Kidney (tissue), 14 donors: ENCODE measurements around the gene ETF1. TPM values are rescaled to one million over a fixed set of nuclear protein-coding genes. Genes with fewer than 3 reads are reported as not detected.

Experiments used
- DNase-seq, 5 donors: peaks; one replicate each; pipeline ENCODE4 v3.0.0-alpha.2; 2013 to 2020
- FAIRE-seq: peaks from 2 replicates; lab custom pipeline; 2012; peaks lifted over from hg19 to GRCh38; lab: Jason Lieb, UNC
- H3K27ac ChIP-seq, 2 donors: one replicate each; pipeline ENCODE4 v1.7.0; 2013; ENCODE audit warnings: low read depth in 2 of 2, low read length in 2 of 2, inconsistent platforms in 1 of 2
- H3K27me3 ChIP-seq: one replicate; pipeline ENCODE4 v1.7.1; 2013; ENCODE audit warnings: low read length, inconsistent platforms; ENCODE audit not compliant: control insufficient read depth, insufficient read depth
- H3K36me3 ChIP-seq, 3 donors: one replicate each; pipeline versions ENCODE4 v1.7.0 to v1.7.1; 2013; ENCODE audit warnings: low read length in 3 of 3, control low read depth in 1 of 3, inconsistent platforms in 1 of 3; ENCODE audit not compliant: insufficient read depth in 3 of 3, control insufficient read depth in 2 of 3
- H3K4me1 ChIP-seq, 3 donors: one replicate each; pipeline versions ENCODE4 v1.7.0 to v1.7.1; 2013; ENCODE audit warnings: low read length in 3 of 3, inconsistent platforms in 1 of 3, low read depth in 1 of 3; ENCODE audit not compliant: control insufficient read depth in 2 of 3, insufficient read depth in 2 of 3
- H3K4me3 ChIP-seq, 3 donors: one replicate each; pipeline versions ENCODE4 v1.7.0 to v1.8.1; 2013; ENCODE audit warnings: low read length in 3 of 3, control low read depth in 1 of 3, inconsistent platforms in 1 of 3
- H3K9ac ChIP-seq, 3 donors: one replicate each; pipeline versions ENCODE4 v1.7.0 to v1.7.1; 2013; ENCODE audit warnings: low read length in 3 of 3, control low read depth in 1 of 3, inconsistent platforms in 1 of 3
- H3K9me3 ChIP-seq, 3 donors: one replicate each; pipeline versions ENCODE4 v1.7.0 to v1.7.1; 2013; ENCODE audit warnings: low read length in 3 of 3, control low read depth in 1 of 3, inconsistent platforms in 1 of 3; ENCODE audit not compliant: control insufficient read depth in 2 of 3, insufficient read depth in 1 of 3
- intact Hi-C: fragments of 100-400 bp; cut with DNase I; formaldehyde crosslinking; loops from one replicate; pipeline ENCODE4 v1.11.1; 2022
- polyA plus RNA-seq: library from polyadenylated mRNA; stranded (reverse); fragments of 350-450 nt; fragmentation: Illumina TruSeq; extraction: RNeasy Lipid Tissue Mini Kit (QIAGEN cat#74804); gene quantifications from one replicate; pipeline ENCODE4 v1.2.3, GENCODE V29; 2014; ENCODE audit warnings: low read depth, low replicate concordance; ENCODE audit not compliant: insufficient read depth
- total RNA-seq: library from RNA; stranded (reverse); fragmentation: NEBNext Ultra II Directional; extraction: Animal tissue kit (Norgen Biotek cat#: 25700); gene quantifications from one replicate; pipeline ENCODE4 v1.2.1, GENCODE V29; 2021
- TF ChIP-seq, protein P1 (sequence below): IDR thresholded peaks from 3 replicates; pipeline ENCODE4 v1.5.1; 2012; ENCODE audit warnings: mild to moderate bottlenecking, moderate library complexity, borderline replicate concordance; ENCODE audit not compliant: insufficient read depth; ENCODE audit errors: extremely low read depth
- donor health status: control.
- donor health status: control.
- donor health status: control.
- donor health status: control.
- donor health status: control.
- donor health status: DM: yes; HTN: yes; CAD: no.
- donor health status: Normal renal cell carcinoma (clear cell type).

The ETF1 gene
- total and polyA plus RNA-seq, 2 donors from 2014 or later, result 37.5 to 85.6 TPM

DNA sequence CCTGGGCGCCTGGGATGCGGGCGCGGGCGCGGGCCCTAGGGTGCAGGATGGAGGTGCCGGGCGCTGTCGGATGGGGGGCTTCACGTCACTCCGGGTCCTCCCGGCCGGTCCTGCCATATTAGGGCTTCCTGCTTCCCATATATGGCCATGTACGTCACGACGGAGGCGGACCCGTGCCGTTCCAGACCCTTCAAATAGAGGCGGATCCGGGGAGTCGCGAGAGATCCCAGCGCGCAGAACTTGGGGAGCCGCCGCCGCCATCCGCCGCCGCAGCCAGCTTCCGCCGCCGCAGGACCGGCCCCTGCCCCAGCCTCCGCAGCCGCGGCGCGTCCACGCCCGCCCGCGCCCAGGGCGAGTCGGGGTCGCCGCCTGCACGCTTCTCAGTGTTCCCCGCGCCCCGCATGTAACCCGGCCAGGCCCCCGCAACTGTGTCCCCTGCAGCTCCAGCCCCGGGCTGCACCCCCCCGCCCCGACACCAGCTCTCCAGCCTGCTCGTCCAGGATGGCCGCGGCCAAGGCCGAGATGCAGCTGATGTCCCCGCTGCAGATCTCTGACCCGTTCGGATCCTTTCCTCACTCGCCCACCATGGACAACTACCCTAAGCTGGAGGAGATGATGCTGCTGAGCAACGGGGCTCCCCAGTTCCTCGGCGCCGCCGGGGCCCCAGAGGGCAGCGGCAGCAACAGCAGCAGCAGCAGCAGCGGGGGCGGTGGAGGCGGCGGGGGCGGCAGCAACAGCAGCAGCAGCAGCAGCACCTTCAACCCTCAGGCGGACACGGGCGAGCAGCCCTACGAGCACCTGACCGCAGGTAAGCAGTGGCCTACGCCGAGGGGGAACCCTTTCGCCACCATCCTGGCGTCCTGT, 77.5 kb downstream of the ETF1 start, which contains the start of gene EGR1:
EGR1 (plus strand) TSS at position 219 of the 864 bp plus-strand sequence; CDS start at position 502, 283 bp downstream.
- Histone ChIP-seq H3K4me3 (peak within 1 kb of the TSS; percentile 78 to 88 (median 78)), H3K4me1 (peaks cover 0 to 13% (median 6%) of the 10 kb centered on the region in 3 donors), H3K36me3 (peaks cover 2 to 23% (median 6%) of the 10 kb centered on the region in 3 donors), H3K27ac (peak within 1 kb of the TSS; percentile 92 to 98), H3K9ac (peak within 1 kb of the TSS; percentile 63 to 89 (median 67)), H3K9me3 (no peaks in the 10 kb centered on the region), H3K27me3 (no peaks in the 10 kb centered on the region)
- DNase-seq (peak; percentile 97 to 98 (median 98)), FAIRE-seq (no peak)
- TF ChIP-seq, protein P1, sequence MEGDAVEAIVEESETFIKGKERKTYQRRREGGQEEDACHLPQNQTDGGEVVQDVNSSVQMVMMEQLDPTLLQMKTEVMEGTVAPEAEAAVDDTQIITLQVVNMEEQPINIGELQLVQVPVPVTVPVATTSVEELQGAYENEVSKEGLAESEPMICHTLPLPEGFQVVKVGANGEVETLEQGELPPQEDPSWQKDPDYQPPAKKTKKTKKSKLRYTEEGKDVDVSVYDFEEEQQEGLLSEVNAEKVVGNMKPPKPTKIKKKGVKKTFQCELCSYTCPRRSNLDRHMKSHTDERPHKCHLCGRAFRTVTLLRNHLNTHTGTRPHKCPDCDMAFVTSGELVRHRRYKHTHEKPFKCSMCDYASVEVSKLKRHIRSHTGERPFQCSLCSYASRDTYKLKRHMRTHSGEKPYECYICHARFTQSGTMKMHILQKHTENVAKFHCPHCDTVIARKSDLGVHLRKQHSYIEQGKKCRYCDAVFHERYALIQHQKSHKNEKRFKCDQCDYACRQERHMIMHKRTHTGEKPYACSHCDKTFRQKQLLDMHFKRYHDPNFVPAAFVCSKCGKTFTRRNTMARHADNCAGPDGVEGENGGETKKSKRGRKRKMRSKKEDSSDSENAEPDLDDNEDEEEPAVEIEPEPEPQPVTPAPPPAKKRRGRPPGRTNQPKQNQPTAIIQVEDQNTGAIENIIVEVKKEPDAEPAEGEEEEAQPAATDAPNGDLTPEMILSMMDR, result peak; percentile 9
- intact Hi-C loops, result no loop called here

DNA sequence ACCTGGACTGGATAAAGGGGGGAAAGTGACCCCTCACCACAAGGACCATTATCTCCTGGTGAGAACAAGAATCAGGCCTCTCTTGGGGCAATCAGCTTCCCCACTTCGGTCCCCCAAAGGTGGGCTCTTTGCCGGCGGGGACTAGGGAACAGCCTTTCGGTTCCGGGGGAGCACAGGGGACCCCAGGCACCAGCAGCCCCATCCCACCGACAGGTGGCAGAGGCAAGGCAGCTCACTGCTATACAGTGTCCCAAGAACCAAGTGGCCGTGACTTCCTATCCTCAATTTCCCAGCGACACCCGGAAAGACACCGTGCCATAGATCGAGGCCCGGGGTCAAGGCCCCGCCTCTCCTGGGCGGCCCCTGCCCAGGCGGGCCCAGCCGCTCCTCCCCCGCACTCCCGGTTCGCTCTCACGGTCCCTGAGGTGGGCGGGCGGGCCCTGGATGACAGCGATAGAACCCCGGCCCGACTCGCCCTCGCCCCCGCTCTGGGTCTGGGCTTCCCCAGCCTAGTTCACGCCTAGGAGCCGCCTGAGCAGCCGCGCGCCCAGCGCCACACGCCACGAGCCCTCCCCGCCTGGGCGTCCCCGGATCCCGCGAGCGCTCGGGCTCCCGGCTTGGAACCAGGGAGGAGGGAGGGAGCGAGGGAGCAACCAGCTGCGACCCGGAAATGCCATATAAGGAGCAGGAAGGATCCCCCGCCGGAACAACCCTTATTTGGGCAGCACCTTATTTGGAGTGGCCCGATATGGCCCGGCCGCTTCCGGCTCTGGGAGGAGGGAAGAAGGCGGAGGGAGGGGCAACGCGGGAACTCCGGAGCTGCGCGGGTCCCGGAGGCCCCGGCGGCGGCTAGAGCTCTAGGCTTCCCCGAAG, 78.4 kb downstream of the ETF1 start:
- peak overlapping the region; percentile 92 to 98 for H3K27ac ChIP-seq
- TF ChIP-seq, protein P1, result no peak
- peak; percentile 98 to 100 (median 99) for DNase-seq
- H3K36me3 ChIP-seq, result peaks cover 2 to 23% (median 6%) of the 10 kb centered on the region in 3 donors
- peak overlapping the region; percentile 50 to 78 (median 68) for H3K4me3 ChIP-seq
- FAIRE-seq, result no peak
- intact Hi-C loops, result no loop called here
- no peaks in the 10 kb centered on the region for H3K9me3 ChIP-seq
- peak overlapping the region; percentile 20 to 87 (median 48) for H3K9ac ChIP-seq
- H3K4me1 ChIP-seq, result peaks cover 0 to 13% (median 6%) of the 10 kb centered on the region in 3 donors
- H3K27me3 ChIP-seq, result no peaks in the 10 kb centered on the region

DNA sequence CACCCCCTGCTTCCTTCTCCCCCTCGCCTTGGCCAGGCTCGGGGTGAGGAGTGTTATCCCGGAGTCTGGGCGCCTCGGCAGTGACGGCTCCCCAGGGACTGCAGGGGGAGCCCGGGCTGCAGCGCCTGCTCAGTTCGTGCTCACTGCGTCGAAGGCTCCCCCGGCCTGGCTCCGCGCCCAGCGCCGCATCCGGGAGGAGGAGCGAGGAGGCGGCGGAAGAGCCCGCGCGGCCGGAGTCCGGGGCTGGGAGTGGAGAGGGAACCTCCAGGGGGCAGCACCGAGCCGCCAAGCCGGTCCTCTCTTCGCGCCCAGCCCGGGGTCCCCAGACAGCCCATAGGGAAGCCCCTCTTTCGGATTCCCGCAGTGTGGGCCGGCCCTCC, 79.0 kb downstream of the ETF1 start:
- FAIRE-seq, result no peak
- Histone ChIP-seq H3K9me3 (no peaks in the 10 kb centered on the region), H3K27me3 (no peaks in the 10 kb centered on the region), H3K36me3 (peaks cover 2 to 23% (median 6%) of the 10 kb centered on the region in 3 donors), H3K4me1 (peaks cover 0 to 13% (median 6%) of the 10 kb centered on the region in 3 donors), H3K9ac (peak overlapping the region; percentile 43 to 88 (median 48)), H3K4me3 (peak overlapping the region; percentile 57 to 78 (median 68)), H3K27ac (peak overlapping the region; percentile 92 to 98)
- TF ChIP-seq, protein P1, result peak; percentile 51
- DNase-seq, result peak; percentile 96 to 99 (median 98)
- intact Hi-C loops, result no loop called here
